Measurements from ENCODE around the gene LKAAEAR1.

Gene LKAAEAR1

GRCh38 chr20:64080013-64080812, 4.0 kb downstream of the LKAAEAR1 start, which contains the start of gene OPRL1:
OPRL1 (plus strand) TSS chr20:64080082; CDS start chr20:64092721, 12,639 bp downstream.
- no peak for DNase-seq (ENCODE audit: low read depth)
- H3K4me3 ChIP-seq (ENCODE audit: low read depth, low read length), result peak within 1 kb of the TSS; percentile 66
- TF ChIP-seq CTCF (conservative IDR thresholded peaks at IDR 0.05; ENCODE audit: low read depth, low read length), result no peak

- TF ChIP-seq CTCF (conservative IDR thresholded peaks at IDR 0.05; ENCODE audit: low read depth, low read length), result no peak
- DNase-seq (ENCODE audit: low read depth), result peak; percentile 42
- peak within 1 kb of the TSS; percentile 66 for H3K4me3 ChIP-seq (ENCODE audit: low read depth, low read length)
Observed at GRCh38 chr20:64079273-64080012, 4.8 kb downstream of the LKAAEAR1 start, which contains the start of gene RGS19. RGS19 (minus strand) TSS chr20:64079518; CDS start chr20:64076886, 2,632 bp downstream.

- DNase-seq (ENCODE audit: low read depth), result no peak
- H3K4me3 ChIP-seq (ENCODE audit: low read depth, low read length), result peak overlapping the region; percentile 66
- no peak for TF ChIP-seq CTCF (conservative IDR thresholded peaks at IDR 0.05; ENCODE audit: low read depth, low read length)
Observed at GRCh38 chr20:64078934-64079272, 5.3 kb downstream of the LKAAEAR1 start.

- H3K4me3 ChIP-seq (ENCODE audit: low read depth, low read length), result no peak overlapping the region
- no peak for DNase-seq (ENCODE audit: low read depth)
- TF ChIP-seq CTCF (conservative IDR thresholded peaks at IDR 0.05; ENCODE audit: low read depth, low read length), result no peak
Observed at GRCh38 chr20:64077876-64078551, 6.2 kb downstream of the LKAAEAR1 start.

GRCh38 chr20:64077541-64077875, 6.7 kb downstream of the LKAAEAR1 start:
- no peak for TF ChIP-seq CTCF (conservative IDR thresholded peaks at IDR 0.05; ENCODE audit: low read depth, low read length)
- DNase-seq (ENCODE audit: low read depth), result no peak
- H3K4me3 ChIP-seq (ENCODE audit: low read depth, low read length), result no peak overlapping the region

- no peak overlapping the region for H3K4me3 ChIP-seq (ENCODE audit: low read depth, low read length)
- DNase-seq (ENCODE audit: low read depth), result no peak
- no peak for TF ChIP-seq CTCF (conservative IDR thresholded peaks at IDR 0.05; ENCODE audit: low read depth, low read length)
Observed at GRCh38 chr20:64077094-64077493, 7.1 kb downstream of the LKAAEAR1 start.
